Left ventricle myocardium superior (tissue), 1 donor: ENCODE results near the gene CD63. TPM values are rescaled to one million over a fixed set of nuclear protein-coding genes. Genes with fewer than 3 reads are reported as not detected.

Source experiments
- ATAC-seq: fragments of 200-7000 bp; cut with Tn5 transposase; one replicate; pipeline ENCODE4 v1.9.1; 2020; ENCODE audit warnings: mild to moderate bottlenecking, moderate library complexity
- DNase-seq: peaks from one replicate; pipeline ENCODE4 v3.0.0-alpha.2; 2020
- intact Hi-C: fragments of 100-400 bp; cut with micrococcal nuclease; formaldehyde crosslinking; loops from one replicate; pipeline ENCODE4 v1.11.0; 2022
- total RNA-seq: library from RNA; stranded (reverse); fragmentation: NEBNext Ultra II Directional; extraction: Animal tissue kit (Norgen Biotek cat#: 25700); gene quantifications from one replicate; pipeline ENCODE4 v1.2.1, GENCODE V29; 2021
- donor health status: DM: no; HTN: yes; CAD: no; lungs with severe emphysema.

Gene CD63
- total RNA-seq, 1 donor from 2014 or later: 733 TPM

GRCh38 chr12:55711786-55712553 is 16.8 kb downstream of the CD63 start:
- intact Hi-C loops: no loop called here
- DNase-seq (peak; percentile 64), ATAC-seq (peak; percentile 58)

GRCh38 chr12:55708695-55709233 is 20.0 kb downstream of the CD63 start:
- peak; percentile 69 for DNase-seq
- intact Hi-C loops: no loop called here
- ATAC-seq: peak; percentile 56

DNA sequence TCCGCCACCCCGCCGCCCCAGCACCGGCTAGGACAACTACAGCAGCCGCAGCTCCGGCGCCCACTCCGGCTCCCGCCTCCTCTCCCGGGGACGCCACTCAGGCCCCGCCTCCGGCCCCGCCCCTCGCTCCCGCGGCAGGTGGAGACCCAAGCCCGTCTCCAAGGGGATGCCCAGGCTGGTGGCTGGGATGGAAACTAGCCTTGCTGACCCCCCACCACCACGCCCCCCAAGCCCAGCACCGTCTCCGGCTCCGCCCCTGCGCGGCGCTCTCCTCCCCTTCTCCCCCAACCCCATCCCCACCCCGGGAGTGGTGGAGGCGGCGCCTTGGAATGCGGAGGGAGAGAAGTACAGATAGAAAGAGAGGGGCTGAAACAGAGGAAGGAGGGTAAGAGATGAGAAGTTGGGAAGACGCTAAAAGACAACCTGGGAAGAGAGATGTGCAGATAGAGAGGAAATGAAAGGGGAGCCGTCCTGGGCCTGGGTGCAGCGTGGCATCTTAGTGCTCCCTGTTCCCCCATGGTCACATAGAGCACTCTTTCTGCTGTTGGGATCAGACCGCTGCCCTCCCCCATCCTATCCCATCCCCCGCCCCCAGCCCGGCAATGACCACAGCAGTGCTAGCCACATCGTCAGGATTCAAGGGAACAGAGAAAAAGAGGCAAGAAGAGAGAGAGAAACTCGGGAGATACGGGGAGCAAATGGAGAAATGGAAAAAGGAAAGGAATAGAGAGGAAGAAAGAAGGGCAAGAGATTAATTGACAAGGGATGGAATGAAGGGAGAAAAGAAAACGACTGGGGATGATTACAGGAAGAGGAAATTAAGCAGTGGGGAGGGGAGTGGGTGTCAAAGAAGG is 20.7 kb downstream of the CD63 start, which contains the start of gene ITGA7:
Gene ITGA7 (minus strand): TSS at position 64 of the 854 bp plus-strand sequence. CDS start 222 bp downstream, outside the sequence.
- ATAC-seq (peak; percentile 63), DNase-seq (peak; percentile 91)
- intact Hi-C loops: no loop called here

GRCh38 chr12:55707219-55707671 is 21.6 kb downstream of the CD63 start:
- DNase-seq (peak; percentile 46), ATAC-seq (no peak)
- intact Hi-C loops: no loop called here

- DNase-seq: peak; percentile 20
- intact Hi-C loops: no loop called here
- no peak for ATAC-seq
Observed at GRCh38 chr12:55706568-55707218, 22.1 kb downstream of the CD63 start.

DNA sequence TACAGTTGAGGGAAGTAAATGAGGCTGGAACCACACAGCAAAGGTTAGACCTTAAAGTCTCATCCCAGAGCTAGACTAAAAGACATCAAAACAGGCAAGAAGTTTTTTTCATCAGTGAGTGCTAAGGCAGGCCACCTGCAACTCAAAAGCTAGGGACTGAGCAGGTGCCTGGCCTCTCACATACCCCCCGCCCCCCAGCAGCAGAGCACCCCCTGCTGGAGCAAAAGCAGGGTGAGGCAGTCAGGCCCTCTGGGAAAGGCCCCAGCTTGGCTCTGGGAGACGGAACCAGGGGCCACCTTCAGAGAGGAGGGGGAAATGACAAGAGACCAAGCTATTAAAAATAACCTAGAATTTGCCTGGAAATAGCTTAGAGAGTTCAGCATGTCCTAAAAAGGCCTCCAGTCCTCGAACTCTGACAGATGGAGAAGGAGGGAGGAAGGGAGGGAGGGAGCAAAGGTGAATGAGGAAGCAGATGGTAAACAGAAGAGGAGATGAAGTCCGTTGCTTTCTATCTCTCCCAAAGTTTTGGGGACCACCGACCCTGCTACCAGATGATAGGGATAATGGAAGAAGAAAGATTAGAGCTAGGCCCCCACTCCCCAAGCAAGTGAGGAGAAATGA is 22.9 kb downstream of the CD63 start:
- intact Hi-C loops: no loop called here
- peak; percentile 60 for DNase-seq
- ATAC-seq: no peak

- DNase-seq: peak; percentile 51
- intact Hi-C loops: no loop called here
- peak; percentile 4 for ATAC-seq
Observed at GRCh38 chr12:55704824-55705718, 23.7 kb downstream of the CD63 start.

- intact Hi-C loops: no loop called here
- DNase-seq (peak; percentile 56), ATAC-seq (no peak)
Observed at GRCh38 chr12:55703901-55704761, 24.7 kb downstream of the CD63 start.

- ATAC-seq (peak; percentile 50), DNase-seq (peak; percentile 67)
- intact Hi-C loops: no loop called here
Observed at GRCh38 chr12:55703288-55703687, 25.5 kb downstream of the CD63 start.

DNA sequence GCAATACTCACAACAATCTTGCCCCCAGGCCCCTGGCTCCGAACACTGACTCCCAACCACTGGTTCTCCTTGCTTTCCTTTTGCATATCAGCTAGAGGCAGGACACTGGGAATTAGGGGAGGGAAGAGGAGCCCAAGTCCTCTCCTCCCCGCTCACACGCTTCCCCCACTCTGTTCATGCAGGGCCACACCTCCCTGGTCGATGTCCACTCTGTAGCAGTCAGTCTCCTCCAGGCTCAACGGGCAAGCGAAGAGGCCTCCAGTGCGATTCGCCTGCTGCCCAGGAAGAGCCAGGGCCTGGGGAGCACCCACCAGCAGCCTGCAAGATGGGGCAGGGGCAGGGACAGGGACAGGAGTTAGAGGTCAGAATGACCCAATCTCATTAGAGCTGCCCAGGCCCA is 25.9 kb downstream of the CD63 start:
- DNase-seq (peak; percentile 35), ATAC-seq (no peak)
- intact Hi-C loops: no loop called here

DNA sequence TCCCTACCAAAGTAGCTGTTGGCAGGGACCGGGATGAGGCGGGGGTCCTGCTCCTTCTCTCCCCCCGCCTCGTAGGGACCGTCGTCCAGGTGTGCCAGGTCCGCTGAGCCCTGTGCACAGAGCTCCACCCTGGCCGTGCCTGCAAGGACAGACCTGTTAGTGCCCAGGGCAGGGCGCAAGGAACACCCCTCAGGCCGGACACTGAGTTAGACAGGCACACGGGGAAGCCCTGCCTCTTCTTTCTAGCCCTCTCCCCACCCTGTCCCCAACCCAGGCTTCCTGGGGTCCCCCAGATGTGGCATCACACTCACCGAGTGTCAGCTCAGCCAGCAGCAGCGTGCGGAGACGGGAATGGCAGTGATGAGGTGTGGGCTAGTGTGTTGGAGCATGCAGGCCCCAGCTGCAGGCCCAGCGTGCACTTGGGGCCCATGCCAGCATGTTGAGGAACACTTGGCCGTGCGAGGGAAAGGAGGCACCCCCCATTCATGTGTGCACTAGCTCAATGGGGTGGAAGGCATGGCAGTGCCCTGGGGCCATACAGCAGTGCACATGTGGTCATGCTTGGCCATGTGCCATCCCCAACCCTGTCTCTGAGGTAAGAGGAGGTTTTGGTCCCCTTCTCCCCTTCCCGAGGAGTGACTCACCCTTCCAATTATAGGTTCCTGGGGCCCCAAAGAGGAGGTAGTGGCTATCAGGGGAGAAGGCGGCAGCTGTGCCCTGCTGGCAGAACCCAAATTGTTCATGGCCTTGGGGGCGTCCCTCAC is 28.4 kb downstream of the CD63 start:
- peak; percentile 56 for DNase-seq
- intact Hi-C loops: no loop called here
- ATAC-seq: peak; percentile 40

- no peak for ATAC-seq
- peak; percentile 23 for DNase-seq
- intact Hi-C loops: no loop called here
Observed at GRCh38 chr12:55699471-55700055, 29.2 kb downstream of the CD63 start.

DNA sequence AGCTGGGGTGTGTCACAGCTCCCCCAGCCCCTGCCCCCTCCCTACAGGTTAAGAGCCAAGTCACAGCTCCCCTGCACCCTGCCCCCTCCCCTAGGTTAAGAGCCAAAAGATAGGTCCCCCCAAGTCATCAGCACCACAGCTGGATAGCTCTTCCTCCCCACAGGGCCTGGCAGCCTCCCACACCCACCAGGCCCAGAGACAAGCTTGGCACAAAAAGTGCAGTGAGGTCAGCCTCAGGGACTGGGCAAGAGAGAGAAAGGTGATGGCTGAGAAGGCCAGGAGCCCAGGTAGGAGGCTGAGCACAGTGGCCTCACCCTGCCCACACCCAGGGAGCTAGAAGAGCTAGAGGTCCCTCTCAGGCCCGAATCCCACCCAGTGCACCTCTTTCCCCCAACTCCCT is 29.8 kb downstream of the CD63 start:
- intact Hi-C loops: no loop called here
- ATAC-seq (no peak), DNase-seq (peak; percentile 18)

DNA sequence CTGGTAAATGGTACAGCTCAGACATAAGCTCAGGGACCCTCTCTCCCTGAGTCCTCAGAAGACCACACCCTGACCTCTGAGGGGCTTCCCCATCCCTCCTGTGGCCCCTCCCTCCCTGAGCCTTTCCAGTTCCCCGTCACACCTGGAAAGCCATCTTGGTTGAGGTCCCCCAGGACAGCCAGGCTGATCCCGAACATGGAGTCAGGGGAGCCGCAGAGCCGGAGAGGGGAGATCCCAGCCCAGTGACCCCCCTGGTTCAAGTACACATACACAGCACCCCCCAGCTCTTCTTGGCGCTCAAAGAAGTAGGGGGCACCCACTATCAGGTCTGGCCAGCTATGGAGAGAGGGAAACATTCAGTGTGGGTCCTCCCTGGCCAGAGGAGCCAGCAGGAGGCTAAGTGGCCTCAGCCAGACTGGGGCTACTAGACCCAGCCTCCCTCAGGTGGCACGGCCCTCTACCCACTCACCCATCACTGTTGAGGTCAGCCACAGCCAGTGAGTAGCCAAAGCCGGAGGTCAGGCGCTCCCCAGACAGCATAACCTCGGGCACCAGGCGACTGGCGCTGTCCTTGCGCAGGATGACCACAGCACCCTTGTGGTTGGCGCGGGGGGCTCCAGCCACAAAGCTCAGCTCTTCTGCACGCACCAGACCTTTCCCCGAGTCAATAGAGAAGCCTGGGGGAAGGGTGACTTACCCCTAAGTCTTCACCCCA is 30.4 kb downstream of the CD63 start:
- peak; percentile 28 for DNase-seq
- intact Hi-C loops: no loop called here

GRCh38 chr12:55697686-55698085 is 31.1 kb downstream of the CD63 start:
- no peak for ATAC-seq
- intact Hi-C loops: no loop called here
- peak; percentile 11 for DNase-seq

More for the DNA sequence above, 30.4 kb downstream of the CD63 start:
- ATAC-seq: no peak
